Activated CD4-positive, alpha-beta T cell treated with anti-CD3 and anti-CD28 coated beads, Interleukin-2, Interleukin-6, amounts not matched to agents 100 ng/mL and 50 ng/mL, durations not matched to agents 16 hours and 8 hours (primary cell): ENCODE results near the gene RNPEP.
"Not testable (repeated sequence)": the region's sequence is repeated elsewhere in the genome, so short reads cannot be mapped to it uniquely, and the experiment has no call there.

Experiments used
- DNase-seq: peaks from one replicate; pipeline ENCODE4 v3.0.0-alpha.2; 2020

The RNPEP gene

DNA sequence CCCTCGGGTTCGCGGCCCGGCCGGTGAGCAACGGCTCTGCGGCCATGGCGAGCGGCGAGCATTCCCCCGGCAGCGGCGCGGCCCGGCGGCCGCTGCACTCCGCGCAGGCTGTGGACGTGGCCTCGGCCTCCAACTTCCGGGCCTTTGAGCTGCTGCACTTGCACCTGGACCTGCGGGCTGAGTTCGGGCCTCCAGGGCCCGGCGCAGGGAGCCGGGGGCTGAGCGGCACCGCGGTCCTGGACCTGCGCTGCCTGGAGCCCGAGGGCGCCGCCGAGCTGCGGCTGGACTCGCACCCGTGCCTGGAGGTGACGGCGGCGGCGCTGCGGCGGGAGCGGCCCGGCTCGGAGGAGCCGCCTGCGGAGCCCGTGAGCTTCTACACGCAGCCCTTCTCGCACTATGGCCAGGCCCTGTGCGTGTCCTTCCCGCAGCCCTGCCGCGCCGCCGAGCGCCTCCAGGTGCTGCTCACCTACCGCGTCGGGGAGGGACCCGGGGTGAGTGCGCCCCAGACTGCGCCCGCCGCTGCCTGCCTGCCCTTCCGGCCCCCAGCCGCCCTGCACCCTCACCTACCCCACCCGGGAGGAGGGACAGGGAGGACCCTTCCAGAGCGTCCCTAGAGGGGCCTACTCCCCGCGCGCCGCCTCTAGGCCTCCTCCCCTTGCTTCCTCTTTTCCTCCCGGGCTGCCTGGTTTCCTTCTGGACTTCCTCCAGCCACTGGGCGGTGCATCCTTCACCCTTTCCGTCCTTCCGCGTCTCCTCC is at the start of gene RNPEP:
TSS of gene RNPEP (plus strand) at position 26 of the 757 bp plus-strand sequence. CDS start at position 45, 19 bp downstream.
- peak; percentile 59 for DNase-seq

- no peak for DNase-seq
These were observed 48.5 kb upstream of the RNPEP start for GRCh38 chr1:201933840-201934430.

DNA sequence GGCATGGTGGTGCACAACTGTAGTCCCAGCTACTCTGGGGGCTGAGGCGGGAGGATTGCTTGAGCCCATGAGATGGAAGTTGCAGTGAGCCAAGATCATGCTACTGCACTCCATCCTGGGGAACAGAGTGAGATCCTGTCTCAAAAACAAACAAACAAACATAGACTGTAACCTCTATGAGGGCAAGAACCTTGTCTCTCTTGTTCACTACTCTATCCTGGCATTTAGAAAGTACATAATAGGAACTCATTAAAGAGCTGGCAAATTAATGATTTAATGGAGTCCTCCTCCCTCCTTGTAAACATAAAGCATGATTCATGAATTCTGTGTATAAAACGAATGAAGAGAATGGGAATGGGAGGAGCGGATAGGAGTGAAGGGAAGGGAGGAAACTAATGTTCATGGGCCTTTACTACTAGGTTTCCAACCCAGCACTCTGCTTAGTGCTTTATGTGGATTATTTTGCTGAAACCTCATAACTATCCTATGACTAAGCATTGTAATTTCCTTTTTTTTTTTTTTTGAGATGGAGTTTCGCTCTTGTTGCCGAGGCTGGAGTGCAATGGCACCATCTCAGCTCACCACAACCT is 44.7 kb upstream of the RNPEP start:
- DNase-seq = no peak

DNA sequence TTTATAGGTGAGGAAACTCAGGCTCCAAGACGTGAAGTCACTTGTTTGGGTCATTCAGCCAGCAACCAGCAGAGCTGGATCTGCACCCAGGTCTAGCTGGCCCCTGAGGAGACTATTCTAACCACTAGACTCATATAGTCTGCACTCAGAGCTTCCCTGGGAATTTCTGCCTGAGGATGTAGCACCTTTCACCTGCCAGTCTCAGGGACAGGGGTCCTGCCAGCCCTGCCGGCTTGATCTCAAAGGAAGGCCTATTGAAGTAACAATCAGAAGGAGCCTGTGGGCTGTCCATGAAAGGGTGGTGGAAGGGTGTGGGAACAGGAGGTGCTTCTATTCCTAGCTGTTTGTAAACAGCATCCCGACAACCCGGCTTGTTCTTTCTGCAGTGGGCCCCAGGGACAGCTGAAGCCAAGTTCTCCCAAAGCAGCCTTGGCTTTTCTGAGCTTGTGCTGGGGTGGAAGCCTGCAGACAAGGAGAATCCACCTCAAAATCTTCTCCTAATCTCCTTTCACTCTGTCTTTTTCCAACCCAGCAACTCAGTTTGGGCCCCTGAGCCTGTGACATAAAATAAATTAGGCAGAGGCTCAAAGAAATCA is 43.9 kb upstream of the RNPEP start:
- no peak for DNase-seq

GRCh38 chr1:201939148-201939547 is 43.3 kb upstream of the RNPEP start:
- no peak for DNase-seq

- no peak for DNase-seq
These were observed 42.9 kb upstream of the RNPEP start for GRCh38 chr1:201939574-201939973.

DNA sequence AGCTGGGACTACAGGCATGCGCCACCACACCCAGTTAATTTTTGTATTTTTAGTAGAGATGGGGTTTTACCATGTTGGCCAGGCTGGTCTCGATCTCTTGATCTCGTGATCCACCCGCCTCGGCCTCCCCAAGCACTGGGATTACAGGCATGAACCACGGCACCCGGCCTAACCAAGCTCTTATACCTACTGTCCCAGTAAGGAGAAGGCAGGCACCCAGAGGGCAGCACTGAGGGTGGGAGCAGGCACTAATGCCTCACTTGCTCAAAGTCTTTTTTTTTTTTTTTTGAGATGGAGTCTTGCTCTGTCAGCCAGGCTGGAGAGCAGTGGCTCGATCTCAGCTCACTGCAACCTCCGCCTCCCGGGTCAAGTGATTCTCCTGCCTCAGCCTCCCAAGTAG is 42.1 kb upstream of the RNPEP start:
- DNase-seq = not testable (repeated sequence)

DNA sequence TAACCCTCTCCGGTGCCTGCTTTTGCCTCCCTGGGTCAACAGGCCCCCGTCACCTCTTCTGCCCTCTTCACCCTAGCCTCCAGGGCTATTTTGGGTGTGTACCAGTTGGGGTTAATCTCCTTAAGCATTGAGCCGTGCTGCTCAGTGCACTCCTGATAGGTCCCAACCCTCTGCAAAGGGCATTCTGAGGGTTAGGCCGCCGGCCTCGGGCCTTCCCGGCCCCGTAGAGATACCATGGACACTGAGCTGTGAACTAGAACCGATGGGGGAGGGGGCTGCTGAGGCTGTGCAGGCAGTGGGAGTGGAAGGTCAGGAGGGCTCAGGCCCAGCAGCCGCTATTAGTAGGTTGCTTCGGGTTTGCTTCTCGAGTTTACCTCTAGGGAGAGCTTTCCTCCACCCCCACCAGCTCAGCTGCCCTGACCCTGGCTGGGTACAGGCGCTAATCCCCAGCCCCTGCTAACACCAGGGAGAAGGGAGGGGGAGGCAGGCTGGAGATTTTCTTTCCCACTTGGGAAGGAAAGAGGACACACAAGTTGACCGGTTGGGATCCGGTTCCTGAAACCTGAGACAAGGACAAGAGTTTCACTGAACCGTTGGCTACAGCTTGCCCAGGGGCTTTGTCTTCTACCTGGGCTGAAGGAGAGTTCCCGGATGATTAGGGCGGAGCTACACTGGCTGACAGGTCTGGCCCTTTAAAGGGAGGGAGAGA is 40.9 kb upstream of the RNPEP start:
- no peak for DNase-seq

DNA sequence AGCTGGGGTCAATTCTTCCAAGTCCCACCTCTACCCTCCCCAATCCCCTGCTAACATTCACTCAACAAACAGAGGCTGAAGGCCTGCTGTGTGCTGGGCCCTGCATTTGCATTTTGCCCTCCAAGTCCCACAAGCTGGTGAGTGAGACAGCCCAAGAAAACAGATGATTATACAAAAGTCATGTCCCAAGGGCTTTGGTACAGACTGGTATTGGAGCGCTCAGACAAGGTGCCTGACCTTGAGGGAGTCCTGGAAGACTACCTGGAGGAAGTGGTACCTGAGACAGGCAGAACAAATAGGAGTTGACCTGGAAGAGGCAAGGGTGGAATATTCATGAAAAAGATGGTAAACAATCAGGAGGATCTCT is 40.3 kb upstream of the RNPEP start:
- no peak for DNase-seq

DNA sequence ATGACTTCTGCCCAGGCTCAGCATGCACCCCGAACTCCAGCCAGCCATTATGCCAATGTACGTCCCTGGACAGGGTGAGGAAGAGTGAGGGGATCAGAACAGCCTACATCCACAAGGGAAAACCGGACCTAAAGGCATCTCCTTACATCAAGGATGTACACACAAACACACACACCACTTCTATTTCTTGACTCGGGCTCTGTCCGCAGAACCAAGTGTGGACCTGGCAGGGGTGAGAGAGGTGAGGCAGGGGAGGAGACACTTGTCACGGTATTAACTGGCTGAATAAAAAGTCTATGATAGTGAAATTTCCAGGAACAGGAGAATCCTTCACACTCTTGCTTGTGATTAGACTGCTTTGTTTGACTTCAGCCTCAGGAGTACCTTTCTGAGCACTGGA is 38.4 kb upstream of the RNPEP start:
- DNase-seq = no peak

DNA sequence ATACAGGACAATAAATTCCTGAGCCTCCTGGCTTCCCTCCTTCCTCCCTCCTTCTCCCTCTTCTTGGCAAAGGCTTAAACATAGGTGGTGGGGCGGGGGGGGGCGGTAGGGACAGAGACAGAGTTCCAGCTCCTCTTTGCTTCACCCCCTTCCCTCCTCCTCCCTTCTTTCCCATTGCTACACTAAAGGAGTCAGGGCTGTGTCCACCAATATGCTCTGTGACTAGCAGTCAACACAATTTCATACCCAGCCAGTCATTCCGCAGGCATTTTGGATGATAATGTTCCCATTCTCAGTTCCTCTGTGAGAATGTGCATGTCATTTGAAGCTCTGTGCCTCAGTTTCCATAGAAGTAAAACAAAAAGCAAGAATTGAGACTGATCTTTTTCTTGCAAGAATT is 37.8 kb upstream of the RNPEP start:
- no peak for DNase-seq

GRCh38 chr1:201945157-201945556 is 37.3 kb upstream of the RNPEP start:
- DNase-seq = no peak

- no peak for DNase-seq
These were observed 36.6 kb upstream of the RNPEP start for GRCh38 chr1:201945863-201946223.

- DNase-seq = no peak
These were observed 36.1 kb upstream of the RNPEP start, which contains the start of gene LMOD1 for GRCh38 chr1:201946224-201946908. Gene LMOD1, minus strand, starts transcription at chr1:201946548. Its CDS starts 208 bp downstream, at chr1:201946340.

DNA sequence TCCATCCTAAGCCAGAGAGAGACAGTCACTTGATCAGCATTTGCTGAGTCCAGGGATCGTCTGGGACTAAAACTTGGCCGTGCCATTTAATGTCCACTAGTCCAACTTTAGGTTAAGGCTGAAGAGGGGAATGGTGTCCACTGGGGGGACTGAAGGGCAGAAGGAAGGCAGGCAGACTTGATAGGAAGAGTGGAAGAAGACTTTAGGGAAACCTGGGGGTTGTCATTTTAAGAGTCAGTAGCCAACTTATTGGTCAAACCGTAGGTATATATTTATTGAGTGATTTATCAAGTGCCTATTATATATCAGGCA is 34.8 kb upstream of the RNPEP start:
- no peak for DNase-seq

DNA sequence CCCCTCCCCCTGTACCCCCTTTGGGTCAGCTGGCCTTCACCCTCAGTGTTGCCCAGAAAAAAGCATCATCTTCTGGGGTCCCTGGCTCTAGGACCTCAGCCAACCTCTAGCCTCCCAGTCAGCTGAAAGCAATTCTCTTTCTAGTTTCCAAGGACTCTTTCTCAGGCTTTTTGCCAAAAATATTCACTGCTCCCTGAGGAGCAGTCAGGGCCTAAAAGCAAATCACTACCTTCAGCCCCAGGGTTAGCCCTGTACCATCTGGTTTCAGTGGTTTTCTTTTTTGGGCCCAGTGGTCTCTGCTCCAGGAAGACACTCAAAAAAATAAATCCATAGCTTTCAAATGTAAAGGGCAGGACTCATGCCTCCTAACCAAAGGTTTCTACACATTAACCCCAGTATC is 33.0 kb upstream of the RNPEP start:
- DNase-seq = no peak

DNA sequence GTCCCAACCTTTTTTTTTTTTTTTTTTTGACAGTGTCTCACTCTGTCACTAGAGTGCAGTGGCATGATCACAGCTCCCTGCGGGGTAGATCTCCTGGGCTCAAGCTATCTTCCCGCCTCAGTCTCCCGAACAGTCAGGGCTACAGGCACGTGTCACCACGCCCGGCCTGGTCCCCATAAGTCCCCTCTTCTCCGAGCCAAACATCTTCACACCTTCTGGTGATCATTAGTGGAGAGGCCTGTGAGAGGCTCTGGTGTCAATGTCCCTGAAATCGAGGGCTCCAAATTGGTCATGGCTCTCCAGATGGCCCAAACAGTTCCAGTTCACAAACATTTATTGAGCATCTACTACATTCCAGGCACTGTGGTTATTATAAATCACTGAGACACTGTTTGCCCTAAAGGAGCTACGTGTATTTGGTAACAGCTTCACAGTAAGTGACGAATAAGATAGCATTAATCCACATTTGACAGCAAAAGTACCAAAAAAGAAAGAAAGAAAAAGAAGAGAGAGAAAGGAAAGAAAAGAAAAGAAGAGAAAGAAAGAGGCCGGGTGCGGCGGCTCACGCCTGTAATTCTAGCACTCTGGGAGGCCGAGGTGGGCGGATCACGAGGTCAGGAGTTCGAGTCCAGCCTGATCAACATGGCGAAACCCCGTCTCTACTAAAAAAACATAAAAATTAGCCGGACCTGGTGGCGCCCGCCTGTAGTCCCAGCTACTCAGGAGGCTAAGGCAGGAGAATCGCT is 28.0 kb upstream of the RNPEP start:
- peak; percentile 8 for DNase-seq

- peak; percentile 98 for DNase-seq
These were observed 27.3 kb upstream of the RNPEP start, which contains the start of gene TIMM17A for GRCh38 chr1:201955009-201955728. Gene TIMM17A, plus strand, starts transcription at chr1:201955503. Its CDS starts 24 bp downstream, at chr1:201955527.

DNA sequence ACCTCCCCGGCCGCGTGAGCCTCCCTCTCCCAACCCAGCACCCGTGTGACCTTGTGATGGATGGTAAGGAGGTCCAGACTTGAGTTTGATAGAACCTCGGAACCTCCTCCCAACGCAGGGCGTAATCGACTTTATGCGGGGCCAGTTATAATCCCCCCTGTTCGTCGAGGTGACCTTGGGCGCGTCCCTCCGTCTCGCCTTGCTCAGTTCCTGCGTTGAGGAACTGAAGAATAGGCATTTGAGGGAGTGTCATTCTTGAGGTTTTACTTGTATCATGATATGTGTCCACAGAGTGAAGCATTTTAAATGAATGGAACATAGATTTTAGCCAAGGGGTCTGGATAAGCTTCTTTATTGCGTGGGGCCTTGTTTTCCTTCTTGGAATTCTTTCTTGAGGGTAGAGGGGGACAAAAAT is 26.7 kb upstream of the RNPEP start:
- DNase-seq = no peak

DNA sequence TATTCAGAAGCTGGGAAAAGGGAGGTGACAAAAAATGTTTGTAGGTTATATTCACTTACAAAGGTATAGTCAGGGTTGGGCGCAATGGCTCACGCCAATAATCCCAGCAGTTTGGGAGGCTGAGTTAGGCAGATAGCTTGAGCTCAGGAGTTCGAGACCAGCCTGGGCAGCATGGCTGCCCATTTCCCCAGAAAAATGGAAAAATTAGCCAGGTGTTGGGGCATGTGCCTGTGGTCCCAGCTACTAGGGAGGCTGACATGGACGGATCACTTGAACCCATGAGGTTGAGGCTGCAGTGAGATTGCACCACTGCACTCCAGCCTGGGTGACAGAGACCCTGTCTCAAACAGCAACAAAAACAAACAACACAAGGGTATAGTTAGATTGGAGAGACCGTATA is 24.1 kb upstream of the RNPEP start:
- no peak for DNase-seq

- DNase-seq = not testable (repeated sequence)
These were observed 20.1 kb upstream of the RNPEP start for GRCh38 chr1:201962382-201962781.
